Measurements from ENCODE around the gene HMG20B.

The HMG20B gene

DNA sequence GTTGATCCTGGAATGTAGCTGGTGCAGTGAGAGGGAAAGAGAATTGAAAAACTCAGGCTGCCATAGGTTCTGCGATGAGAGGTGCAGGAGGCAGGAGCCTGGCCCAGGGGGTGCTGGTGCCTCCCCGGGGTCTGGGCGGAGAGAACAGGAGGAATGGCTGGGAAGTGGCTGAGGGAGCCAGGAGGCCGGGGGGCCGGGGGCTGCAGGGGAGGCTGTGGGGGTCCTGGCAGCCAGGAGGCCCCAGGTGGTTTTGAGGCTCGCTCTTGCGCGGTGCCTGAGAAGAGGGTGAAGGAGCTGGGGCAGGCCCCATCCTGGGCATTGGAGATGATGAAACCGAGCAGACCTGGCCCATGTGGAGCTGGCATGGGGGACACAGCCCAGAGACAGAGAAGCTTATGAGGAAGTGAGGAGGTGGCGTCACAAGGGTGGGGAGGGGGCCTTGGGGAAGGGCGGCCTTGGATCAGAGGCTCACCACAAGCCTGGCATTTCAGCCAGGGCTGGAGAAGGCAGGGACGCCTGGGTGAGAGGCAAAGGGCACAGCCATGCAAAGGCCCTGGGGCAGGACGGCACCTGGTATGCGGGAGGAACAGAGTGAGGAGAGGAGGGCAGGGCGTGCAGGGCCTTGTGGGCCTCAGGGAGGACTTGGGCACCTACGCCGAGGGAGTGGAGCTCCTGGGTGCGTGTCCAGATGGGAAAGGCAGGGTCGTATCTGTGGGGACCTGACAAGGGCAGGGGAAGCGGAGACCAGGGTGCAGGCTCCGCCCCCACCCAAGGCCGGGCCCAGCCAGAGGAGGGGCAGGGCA is 35.1 kb upstream of the HMG20B start:
- no peak for DNase-seq

DNA sequence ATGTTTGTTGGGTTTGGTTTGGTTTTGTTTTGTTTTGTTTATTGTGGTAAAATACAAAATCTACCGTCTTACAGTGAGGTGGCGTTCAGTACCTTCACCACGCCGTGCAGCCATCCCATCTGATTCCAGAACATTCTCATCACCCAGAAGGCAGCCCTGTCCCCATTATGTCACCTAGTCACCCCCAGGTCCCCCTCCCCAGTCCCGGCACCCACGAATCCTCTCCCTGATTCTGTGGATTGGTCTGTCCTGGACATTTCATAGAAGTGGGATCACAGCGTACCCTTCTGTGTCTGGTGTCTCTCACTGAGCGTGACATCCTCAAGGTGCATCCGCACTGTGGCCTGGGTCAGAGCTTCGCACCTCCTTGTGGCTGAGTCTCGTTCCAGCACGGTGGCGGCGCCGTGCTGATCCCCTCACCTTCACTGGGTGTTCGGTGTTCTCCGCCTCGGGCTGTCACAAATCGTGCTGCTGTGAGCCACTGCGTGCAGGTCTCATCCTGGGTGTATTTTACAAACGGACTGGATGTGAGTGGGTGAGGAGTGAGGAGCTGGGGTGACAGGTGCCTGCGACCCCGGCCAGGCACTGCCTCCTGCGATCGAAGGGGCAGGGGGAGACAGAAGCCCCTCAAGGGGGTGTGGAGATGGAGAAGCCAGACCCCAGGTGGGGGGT is 34.4 kb upstream of the HMG20B start:
- no peak for DNase-seq

DNA sequence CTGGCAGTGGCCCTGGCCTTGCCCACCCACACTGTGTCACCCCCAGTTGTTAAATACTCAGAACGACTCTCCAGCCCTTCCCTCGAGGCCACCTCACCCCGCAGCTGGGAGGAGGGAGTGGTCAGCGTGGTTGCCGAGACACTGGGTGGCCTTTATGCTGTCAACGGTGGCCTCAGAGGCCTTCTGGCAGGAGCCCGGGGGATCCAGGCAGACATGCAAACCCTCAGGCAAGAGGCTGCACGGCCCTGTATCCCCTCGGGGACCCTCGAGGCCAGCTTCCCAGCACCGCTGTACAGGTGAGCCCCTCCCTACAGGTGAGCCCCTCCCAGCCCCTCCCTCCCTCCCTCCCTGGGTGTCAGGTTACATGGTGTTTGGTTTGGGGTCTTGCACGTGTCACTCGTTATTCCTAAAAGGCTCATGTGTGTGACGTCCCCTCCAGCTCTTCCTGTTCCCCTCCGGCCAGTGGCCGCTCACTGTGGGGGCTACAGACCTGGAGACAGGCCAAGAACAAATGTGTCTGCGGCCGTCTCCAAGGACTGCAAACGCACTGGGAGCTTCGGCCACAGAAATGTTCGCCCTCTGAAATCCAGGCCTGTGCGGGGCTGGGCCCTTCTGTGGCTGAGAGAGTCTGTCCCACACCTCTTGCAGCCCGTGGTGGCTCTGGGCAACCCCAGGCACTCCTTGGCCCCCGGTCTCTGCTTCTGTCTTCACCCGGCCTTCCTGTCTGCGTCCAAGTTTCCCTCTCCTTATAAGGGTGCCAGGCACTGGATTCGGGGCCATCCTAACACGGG is 33.6 kb upstream of the HMG20B start, which contains the start of gene TEKTIP1:
Gene TEKTIP1, plus strand, starts transcription at position 210 of the 791 bp plus-strand sequence. Its CDS starts 4 bp downstream, at position 214.
- no peak for DNase-seq

DNA sequence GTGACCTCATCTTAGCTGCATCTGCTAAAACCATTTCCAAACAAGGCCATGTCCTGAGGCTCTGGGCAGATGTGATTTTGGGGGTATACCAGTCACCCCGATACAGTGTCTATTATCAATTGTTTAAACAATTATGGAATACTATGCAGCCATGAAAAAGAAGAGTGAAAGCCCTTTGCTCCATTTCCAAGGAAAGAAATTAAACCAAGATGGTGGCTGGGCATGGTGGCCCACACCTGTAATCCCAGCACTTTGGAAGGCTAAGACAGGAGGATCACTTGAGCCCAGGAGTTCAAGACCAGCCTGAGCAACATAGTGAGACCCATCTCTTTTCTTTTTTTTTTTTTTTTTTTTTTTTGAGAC is 33.0 kb upstream of the HMG20B start:
- no peak for DNase-seq

DNA sequence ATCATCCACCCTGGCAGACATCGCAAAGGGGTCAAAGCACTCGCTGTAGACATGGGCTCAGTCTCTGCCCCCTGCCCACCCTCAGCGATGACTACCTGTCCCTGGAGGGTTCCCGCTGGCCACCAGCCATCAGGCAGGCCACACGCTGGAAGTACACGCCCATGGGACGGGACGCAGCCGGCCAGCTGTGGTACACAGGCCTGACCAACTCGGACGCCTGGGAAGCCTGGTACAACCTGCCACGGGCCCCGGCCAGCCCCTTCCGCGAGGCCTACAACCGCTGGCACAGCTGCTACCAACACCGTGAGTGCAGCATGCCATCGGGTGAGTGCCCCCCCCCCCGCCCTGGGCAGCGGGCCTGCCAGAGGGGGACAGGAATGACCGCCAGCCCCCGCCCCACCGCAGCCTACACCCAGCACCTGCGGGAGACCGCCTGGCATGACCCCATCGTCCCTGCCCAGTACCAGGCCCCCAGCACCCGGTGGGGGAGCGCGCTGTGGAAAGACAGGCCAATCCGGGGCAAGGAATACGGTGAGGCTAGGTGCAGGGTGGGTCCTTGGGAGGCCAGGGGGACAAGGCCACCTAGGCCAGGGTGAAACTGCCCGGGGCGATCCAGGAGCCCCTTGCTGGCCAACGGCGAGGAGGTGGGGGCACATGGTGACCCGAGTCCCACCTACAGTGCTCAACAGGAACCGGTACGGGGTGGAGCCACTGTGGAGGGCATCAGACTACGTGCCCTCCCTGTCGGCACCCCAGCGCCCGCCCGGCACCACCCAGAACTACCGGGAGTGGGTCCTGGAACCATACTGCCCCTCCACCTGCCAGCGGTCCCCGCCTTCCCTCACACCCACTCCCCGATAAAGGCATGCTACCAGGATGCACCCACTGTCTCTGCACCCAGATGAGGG is 29.3 kb upstream of the HMG20B start:
- DNase-seq: no peak

DNA sequence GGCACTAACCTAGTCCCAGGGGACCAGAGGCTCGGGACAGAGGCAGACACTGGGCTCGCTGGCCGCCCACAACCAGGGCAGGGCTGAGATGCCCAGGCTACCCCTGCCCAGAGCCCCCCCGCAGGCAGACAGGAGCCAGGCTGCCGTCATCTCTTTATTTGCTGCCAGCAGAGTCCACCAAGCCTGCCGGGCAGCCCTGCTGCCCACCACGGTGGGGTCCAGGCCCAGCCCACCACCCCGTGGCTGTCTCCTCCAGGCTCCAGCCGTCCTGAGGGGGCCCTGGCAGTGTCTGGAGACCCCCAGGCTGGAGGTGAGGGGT is 28.7 kb upstream of the HMG20B start:
- no peak for DNase-seq

DNA sequence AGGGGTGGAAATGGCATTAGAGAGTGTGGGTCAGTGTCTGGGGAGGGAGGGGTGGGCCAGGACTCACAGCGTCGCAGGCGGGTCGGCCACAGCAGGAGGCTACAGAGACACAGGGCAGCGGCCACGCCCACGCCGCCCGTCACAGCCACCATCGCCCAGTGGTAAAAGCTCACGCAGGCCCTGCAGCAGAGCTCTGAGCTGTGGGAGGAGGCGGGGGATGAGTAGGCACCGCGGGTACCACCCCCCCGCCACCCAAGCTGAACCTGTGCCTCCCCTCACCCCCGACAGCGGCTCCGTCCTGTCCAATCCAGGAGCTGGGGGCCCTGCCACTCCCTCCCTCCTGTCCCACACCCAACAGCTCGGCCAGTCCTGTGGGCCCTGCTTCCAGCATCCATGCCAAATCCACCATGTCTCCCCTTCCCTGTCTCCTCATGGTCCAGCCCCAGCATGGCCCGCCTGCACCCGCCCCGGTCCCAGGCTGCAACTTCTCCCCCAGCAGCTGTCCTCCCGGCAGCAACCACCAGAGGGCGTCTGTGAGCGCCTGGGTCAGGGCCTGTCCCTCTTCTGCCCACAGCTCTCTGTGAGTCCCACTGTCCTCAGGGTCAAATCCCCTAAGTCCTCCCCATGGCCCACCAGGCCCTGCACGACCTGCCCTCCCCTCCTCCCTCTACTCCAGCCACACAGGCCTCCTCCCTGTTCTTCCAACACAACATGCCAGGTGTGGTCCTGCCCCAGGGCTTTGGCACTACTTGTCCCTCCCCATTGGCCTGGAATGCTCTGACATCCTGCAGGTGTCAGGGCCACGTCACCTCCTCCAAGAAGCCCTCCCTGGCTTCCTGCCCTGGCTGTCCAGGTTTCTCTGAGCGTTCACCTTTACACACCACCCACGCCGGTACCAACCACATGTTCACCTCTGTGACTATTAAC is 27.7 kb upstream of the HMG20B start:
- peak; percentile 92 to 94 for DNase-seq

DNA sequence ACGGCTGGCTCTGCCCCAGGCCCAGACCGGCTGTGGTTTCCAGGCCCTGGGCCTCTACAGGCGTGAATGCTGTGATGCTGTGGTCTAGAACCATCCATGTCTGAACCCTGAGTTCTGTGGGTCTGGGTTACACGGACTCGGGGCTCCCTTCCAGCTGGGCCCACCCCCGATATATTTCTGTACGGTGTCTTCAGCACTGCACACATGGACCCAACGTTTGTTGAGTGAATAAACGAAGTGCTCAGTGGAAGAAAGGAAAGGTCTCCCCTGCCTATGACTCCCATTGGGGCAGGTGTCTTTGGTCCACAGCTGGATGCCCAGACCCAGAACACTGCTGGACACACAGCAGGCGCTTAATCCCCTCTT is 27.1 kb upstream of the HMG20B start:
- DNase-seq: no peak

DNA sequence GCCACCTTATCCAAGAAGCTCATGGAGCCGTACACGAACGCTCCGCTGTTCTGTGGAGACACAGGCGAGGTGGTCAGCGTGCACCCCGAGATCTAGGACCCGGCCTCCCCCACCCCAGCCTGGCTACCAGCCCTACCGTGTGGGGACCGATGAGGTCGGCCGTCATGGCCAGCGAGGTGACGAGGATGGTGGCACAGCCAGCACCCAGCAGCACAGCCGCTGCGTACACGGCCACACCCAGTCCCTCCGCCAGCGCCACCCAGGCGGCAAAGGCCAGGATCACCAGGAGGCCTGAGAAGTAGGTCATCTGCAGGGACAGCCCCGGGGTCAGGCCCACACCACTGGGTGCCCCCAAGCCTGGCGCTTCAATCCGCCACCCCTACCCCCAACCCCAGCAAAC is 26.6 kb upstream of the HMG20B start:
- DNase-seq: no peak

DNA sequence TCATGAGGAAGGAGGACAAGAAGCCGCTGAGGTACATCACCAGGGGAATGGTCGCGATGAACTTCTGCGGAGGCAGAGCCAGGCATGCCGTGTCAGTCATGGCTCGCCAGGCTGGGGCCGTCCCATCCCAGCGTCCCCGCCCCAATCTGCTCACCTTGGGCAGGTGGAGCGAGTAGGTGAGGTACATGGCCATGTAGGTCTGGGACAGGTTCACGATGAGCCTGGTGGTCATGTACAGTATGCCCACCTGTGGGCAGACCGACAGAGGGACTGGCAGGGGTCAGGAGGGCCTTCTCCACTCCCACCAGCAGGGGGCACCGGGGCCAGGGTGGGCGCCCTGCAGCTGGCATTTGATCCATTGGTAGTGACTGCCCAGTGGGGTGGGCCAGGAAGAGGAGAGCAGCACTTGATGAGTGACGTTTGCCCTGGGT is 25.4 kb upstream of the HMG20B start:
- DNase-seq: peak; percentile 64 to 68

DNA sequence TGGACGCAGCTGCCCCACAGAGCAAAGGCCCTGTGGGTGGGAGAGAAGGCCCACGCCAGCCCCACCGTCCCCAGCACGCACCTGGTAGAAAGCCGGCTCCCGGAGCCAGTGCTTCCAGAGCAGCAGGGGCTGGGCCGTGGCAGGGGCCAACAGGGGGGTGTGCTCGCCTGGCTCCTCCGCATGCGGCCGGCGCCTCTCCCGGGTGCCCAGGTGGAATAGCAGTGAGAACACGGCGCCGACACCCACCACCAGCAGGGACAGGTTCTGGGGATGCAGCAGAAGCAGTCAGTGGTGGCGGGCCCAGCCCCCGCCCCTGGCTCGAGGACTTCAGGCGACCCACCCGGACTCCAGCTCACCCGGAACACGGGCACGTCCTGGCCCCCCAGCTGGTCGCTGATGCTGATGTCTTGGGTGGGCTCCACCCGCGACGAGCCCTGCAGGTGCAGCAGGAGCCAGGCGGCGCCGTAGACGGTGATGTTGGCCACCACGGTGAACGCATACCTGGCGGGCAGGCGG is 24.9 kb upstream of the HMG20B start:
- DNase-seq: no peak

DNA sequence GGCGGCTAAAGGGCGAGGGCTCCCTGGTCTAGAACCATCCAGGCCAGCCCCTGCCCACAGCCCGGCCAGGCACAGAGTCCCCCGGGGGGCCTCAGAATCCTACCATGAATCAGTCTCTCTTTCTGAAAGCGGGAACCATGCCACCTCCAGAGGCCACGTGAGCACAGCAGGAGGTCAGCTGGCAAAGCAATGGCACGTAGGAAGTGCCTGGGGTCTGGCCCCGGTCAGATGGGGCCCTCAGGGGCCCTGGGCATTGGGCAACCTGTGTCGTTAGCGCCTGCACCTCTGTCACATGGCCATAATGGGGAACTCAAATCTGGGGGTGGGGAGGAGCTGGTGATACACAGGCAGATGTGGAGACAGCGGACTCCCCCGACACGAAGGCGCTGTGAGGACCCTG is 24.1 kb upstream of the HMG20B start:
- no peak for DNase-seq

DNA sequence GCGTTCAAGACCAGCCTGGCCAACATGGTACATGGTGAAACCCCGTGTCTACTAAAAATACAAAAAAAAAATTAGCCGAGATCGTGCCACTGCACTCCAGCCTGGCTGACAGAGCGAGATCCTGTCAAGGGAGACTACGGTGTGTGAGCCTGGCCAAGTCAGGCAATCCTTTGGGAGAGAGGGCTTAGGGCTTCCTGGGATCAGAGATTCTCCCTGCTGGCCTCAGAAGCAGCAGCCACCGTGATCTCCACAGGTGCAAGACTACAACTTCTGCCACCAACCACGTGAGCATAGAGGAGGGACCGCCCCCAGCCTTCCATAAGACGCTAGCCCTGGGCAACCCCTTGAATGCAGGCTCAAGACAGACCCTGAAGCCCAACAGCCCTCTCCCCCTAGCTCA is 22.9 kb upstream of the HMG20B start:
- no peak for DNase-seq

DNA sequence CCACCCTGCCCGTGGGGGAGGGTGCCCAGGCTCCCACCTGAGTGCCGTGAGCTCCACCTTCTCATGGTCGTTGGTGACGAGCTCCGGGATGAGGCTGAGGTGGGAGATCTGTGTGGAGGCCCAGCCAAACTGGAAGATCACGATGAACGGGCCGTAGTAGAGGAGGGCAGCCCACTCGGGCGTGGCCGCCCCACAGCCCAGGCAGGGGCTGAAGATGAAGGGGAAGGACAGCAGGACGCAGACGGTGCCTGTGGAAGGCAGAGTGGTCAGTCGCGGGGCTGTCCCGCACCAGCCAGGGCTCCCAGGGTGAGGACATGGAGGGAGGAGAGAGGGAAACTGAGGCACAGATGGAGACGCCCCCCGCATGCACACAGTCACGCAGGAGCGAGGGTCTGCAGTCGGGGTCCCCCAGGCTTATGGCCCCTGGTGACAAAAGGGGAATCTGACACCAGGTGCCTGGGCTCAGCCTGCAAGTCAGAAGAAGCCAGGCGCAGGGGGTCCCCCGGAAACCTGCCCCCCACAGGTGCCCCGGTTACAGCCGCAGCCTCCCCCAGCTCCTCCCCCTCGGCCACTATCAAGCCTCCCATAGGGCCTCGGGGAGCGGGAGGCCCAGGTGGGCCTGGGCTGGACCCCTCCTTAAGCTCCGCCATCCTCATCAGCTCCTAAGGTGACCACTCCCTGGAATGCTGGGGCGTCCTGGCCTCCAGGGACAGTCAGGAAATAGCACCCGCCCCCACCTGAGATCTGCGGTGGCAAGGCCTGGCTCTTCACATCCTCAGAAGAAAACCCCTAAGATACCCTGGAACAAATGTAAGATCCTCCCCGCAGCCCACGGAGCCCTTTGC is 21.6 kb upstream of the HMG20B start:
- no peak for DNase-seq

DNA sequence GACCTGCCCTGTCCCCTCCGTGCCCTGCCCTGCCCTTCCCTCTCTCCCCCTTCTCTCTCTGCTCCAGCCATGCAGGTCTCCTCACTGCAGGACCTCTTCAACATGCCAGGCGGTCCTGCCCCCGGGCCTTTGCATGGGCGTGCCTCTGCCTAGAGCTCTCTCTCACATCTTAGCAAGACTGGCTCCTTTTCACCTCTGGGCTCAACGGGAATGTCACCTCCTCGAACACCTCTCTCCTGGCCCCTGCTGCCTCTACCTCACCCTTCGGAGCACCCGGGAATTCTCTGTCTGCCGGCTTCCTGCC is 21.0 kb upstream of the HMG20B start:
- DNase-seq: no peak

DNA sequence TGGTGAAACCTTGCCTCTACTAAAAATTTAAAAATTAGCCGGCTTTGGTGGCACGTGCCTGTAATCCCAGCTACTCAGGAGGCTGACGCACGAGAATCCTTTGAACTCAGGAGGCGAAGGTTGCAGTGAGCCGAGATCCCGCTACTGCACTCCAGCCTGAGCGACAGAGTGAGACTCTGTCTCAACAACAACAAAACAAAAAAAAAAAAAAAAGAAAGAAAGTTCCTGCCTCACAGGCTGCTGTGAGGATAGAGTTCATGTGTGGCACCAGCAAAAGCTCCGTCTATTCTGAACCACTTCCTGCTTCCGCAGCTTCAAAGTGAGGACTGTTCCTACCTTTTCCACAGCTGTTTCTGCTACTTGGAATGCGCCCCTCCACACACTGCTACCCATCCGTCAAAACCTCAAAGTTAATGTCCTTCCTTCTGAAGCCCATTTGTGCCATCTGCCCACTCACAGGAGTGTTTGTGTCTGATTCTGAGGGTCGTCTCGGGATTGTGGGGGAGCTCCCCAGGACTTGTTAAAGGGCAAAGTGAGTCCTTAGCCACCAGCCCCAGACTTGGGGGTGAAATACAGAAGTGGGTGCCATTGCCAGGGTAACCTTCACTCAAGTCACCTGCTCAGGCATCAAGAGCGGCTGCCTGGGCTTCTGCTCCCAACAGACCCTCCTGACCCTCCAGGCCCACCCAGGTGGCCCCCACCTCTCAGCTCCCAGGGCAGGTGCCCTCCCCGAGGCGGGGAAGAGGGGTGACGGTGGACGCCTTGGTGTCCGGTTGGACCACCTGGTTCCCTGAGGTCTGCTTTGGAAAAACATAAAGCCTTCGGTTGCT is 18.3 kb upstream of the HMG20B start:
- DNase-seq: peak; percentile 47 to 48

DNA sequence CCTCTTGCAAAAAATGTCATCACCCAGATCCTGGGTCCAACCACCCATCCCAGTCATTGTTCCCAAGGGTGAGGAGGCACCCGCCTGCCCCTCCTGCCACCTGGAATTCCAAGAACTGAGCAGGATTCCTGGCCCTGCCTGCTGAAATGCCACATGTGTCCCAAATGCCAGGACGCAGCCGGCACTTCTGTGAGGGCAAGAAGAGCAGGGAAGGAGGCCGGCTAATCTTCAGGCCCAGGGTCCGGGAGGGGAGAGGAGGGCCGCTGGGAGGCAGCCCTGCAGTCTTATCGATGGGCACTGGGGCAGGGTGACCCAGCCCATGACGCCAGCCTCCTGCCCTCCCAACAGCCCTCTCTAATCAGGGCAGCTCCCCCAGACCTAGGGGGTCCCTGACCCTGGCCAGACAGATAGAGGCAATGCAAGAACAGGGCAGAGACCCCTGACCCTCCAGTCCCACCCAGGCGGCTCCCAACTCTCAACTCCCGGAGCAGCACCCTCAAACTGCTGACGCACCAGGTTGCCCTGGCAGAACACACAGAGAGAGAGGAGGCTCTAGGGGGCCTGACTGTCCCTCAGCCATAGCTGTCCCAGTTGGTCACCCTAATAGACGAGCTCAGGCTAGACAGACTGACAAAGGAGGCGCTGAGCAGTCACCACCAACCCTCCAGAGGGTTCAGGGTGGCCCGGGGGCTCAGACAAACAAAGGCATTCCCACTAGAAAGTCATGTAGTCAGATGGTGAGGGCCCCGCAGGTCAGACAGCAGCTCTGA is 16.9 kb upstream of the HMG20B start:
- DNase-seq: no peak

DNA sequence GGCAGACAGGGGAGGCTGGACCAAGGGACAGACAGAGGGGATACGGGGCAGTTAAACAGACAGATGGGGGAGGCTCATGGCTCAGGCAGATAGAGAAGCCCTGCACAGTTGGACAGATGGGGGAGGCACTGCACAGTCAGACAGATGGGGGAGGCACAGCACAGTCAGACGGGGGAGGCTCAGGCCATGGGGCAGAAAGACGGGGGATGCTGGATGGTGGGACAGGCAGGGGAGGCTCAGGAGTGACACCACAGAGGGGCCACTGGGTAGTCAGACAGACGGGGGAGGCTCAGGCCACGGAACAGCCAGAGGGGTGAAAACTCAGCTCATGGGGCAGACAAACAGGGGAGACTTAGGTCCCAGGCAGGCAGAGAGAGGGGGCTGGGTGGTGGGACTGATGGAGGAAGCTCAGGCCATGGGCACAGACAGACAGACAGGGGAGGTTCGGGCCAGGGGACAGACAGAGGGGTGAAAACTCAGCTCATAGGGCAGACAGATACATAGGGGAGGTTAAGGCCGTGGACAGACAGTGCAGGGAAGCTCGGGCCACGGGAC is 16.2 kb upstream of the HMG20B start:
- no peak for DNase-seq

Measured in activated T-cell treated with anti-CD3 and anti-CD28 coated beads, Interleukin-2, amount 50 U/mL, for 48 hours (primary cell).